GM11168 (cell line): Measurements from ENCODE around the gene ELMO2.

Experiments
- in situ Hi-C: fragments of 300-500 bp; cut with MboI; formaldehyde crosslinking; loops from one replicate; pipeline ENCODE4 v1.12.0; 2022; ENCODE audit warnings: low sequenced_read_pairs; ENCODE audit not compliant: unreplicated experiment

The ELMO2 gene

DNA sequence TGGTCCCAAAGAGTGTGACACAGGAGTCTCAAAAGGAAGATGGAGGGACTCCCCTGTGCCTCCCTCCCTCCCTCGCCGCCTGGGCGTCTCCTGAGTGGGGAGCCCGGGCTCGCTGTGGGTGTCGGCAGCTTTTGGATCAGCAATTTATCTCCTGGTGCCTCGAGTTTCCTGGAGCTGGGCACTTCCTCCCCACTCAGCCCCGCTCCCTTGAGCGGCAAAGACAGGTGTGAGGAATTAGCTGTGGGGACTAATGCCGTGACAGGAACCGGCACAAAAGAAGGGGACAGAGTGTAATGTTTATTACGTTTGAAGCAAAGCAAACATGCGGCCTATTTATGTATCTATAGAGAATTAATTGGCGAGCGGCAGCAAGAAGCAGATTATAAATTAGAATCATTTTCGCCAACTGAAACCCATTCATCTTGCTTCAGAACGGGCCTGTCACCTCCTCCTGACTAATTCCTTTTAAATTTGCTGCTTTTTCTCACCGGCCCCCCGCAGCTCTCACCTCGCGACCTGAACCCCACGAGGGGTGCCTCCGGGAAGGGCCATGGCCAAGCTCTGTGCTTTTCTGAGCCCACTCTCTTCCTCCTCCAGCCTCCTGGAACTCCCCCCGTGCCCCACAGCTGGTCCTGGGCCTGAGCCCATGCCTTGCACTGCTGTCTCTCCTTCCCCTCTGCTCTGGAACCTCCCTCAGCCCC lies 89.3 kb downstream of the ELMO2 start:
- in situ Hi-C loops, result loop anchor here (5.0 kb wide), 1 partner anchor 40 kb away; no protein-coding TSS in a partner anchor
